HL-60 (cell line): Measurements from ENCODE around the gene LRRC8E.

Source experiments
- DNase-seq, 2 experiments: peaks; one replicate each; pipeline ENCODE4 v3.0.0-alpha.2; 2010 to 2020; ENCODE audit warnings: low read depth in 1 of 2, low spot score in 1 of 2
- H3K27ac ChIP-seq: fragments of 250-450 bp; sonication (Bioruptor Pico); replicated peaks from 2 replicates; pipeline ENCODE4 v1.5.1; 2020; ENCODE audit warnings: mild to moderate bottlenecking, moderate library complexity
- H3K27me3 ChIP-seq: fragments of 250-450 bp; sonication (Bioruptor Pico); 2 replicates; pipeline ENCODE4 v1.5.1; 2021; ENCODE audit warnings: mild to moderate bottlenecking, moderate library complexity; ENCODE audit not compliant: insufficient read depth, poor library complexity, severe bottlenecking
- H3K4me3 ChIP-seq: replicated peaks from 2 replicates; pipeline ENCODE4 v1.5.1; 2011; ENCODE audit warnings: mild to moderate bottlenecking, control low read depth, low read length; ENCODE audit not compliant: insufficient read depth
- GABPA ChIP-seq: IDR thresholded peaks from 2 replicates; pipeline ENCODE4 v1.6.1; 2012; ENCODE audit warnings: low read depth
- POLR2AphosphoS5 ChIP-seq: IDR thresholded peaks from 2 replicates; pipeline ENCODE4 v1.6.1; 2012; ENCODE audit warnings: low read depth
- SPI1 ChIP-seq: IDR thresholded peaks from 2 replicates; pipeline ENCODE4 v1.6.1; 2012; ENCODE audit warnings: low read depth, mild to moderate bottlenecking, borderline replicate concordance
- TF ChIP-seq, protein P1 (sequence below): IDR thresholded peaks from 2 replicates; pipeline ENCODE4 v1.6.1; 2012; ENCODE audit warnings: low read depth; ENCODE audit not compliant: insufficient replicate concordance
- TF ChIP-seq, protein P2 (sequence below): IDR thresholded peaks from one replicate; pipeline ENCODE4 v1.5.1; 2011; ENCODE audit warnings: low read length, control low read depth, inconsistent platforms; ENCODE audit not compliant: insufficient read depth

The LRRC8E gene

DNA sequence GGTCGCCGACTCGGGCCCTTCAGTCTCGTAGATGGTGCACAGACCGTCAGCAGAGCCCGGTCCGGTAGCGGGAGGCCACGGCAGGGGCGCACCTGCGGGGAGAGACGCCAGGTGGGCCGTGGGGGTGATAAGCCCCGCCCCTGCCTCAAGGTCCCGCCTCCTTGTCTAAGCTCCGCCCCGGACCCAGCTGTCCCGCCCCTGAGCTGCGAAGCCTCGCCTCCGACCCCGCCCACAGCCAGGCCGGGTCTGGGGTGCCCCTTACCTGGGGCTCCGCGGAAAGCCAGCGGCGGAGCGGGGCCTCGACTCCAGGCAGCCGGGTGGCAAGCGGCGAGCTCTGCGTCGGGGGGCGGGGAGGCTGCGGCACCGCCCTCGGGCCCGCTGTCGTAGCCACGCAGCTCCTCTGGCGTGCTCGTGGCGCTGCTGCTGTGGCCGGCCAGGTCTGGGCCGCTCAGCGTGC is 18.8 kb upstream of the LRRC8E start:
- H3K4me3 ChIP-seq = peak overlapping the region; percentile 48
- TF ChIP-seq SPI1 = no peak
- TF ChIP-seq, protein P1, sequence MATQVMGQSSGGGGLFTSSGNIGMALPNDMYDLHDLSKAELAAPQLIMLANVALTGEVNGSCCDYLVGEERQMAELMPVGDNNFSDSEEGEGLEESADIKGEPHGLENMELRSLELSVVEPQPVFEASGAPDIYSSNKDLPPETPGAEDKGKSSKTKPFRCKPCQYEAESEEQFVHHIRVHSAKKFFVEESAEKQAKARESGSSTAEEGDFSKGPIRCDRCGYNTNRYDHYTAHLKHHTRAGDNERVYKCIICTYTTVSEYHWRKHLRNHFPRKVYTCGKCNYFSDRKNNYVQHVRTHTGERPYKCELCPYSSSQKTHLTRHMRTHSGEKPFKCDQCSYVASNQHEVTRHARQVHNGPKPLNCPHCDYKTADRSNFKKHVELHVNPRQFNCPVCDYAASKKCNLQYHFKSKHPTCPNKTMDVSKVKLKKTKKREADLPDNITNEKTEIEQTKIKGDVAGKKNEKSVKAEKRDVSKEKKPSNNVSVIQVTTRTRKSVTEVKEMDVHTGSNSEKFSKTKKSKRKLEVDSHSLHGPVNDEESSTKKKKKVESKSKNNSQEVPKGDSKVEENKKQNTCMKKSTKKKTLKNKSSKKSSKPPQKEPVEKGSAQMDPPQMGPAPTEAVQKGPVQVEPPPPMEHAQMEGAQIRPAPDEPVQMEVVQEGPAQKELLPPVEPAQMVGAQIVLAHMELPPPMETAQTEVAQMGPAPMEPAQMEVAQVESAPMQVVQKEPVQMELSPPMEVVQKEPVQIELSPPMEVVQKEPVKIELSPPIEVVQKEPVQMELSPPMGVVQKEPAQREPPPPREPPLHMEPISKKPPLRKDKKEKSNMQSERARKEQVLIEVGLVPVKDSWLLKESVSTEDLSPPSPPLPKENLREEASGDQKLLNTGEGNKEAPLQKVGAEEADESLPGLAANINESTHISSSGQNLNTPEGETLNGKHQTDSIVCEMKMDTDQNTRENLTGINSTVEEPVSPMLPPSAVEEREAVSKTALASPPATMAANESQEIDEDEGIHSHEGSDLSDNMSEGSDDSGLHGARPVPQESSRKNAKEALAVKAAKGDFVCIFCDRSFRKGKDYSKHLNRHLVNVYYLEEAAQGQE = no peak
- TF ChIP-seq, protein P2, sequence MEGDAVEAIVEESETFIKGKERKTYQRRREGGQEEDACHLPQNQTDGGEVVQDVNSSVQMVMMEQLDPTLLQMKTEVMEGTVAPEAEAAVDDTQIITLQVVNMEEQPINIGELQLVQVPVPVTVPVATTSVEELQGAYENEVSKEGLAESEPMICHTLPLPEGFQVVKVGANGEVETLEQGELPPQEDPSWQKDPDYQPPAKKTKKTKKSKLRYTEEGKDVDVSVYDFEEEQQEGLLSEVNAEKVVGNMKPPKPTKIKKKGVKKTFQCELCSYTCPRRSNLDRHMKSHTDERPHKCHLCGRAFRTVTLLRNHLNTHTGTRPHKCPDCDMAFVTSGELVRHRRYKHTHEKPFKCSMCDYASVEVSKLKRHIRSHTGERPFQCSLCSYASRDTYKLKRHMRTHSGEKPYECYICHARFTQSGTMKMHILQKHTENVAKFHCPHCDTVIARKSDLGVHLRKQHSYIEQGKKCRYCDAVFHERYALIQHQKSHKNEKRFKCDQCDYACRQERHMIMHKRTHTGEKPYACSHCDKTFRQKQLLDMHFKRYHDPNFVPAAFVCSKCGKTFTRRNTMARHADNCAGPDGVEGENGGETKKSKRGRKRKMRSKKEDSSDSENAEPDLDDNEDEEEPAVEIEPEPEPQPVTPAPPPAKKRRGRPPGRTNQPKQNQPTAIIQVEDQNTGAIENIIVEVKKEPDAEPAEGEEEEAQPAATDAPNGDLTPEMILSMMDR = no peak
- no peak for TF ChIP-seq GABPA
- TF ChIP-seq POLR2AphosphoS5 = no peak
- DNase-seq = peak in 1 of 2 experiments; percentile 67
- H3K27me3 ChIP-seq = peaks cover 15% of the 10 kb centered on the region
- 0 out of 2 replicates have a peak overlapping the region, but pooled peaks have one; percentile 29 for H3K27ac ChIP-seq

DNA sequence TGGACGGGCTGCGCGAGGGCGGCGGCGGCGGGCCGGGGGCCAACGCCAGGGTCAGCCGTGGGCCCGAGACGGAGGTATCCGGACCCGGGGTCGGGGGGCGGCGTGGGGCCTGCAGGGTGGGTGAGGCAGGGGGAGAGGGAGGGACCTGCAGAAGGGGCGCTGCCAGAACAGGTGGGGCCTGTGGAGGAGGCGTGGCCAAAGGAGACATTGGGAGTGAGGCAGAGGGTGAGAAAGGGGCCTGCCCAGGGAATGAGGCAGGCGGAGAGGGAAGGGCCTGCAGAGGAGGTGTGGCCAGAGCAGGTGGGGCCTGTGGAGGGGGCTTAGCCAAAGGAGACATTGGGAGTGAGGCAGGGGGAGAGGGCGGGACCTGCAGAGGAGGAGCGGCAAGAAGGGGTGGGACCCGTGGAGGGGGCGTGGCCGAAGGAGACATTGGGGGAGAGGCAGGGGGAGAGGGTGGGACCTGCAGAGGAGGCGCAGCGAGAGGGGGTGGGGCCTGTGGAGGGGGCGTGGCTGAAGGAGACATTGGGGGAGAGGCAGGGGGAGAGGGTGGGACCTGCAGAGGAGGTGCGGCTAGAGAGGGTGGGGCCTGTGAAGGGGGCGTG is 18.3 kb upstream of the LRRC8E start:
- H3K4me3 ChIP-seq = peak overlapping the region; percentile 48
- TF ChIP-seq GABPA (no peak), POLR2AphosphoS5 (no peak), SPI1 (no peak)
- TF ChIP-seq, protein P2 = no peak
- TF ChIP-seq, protein P1 = no peak
- DNase-seq = peak in 1 of 2 experiments; percentile 65
- no peak overlapping the region for H3K27ac ChIP-seq
- peaks cover 21% of the 10 kb centered on the region for H3K27me3 ChIP-seq

DNA sequence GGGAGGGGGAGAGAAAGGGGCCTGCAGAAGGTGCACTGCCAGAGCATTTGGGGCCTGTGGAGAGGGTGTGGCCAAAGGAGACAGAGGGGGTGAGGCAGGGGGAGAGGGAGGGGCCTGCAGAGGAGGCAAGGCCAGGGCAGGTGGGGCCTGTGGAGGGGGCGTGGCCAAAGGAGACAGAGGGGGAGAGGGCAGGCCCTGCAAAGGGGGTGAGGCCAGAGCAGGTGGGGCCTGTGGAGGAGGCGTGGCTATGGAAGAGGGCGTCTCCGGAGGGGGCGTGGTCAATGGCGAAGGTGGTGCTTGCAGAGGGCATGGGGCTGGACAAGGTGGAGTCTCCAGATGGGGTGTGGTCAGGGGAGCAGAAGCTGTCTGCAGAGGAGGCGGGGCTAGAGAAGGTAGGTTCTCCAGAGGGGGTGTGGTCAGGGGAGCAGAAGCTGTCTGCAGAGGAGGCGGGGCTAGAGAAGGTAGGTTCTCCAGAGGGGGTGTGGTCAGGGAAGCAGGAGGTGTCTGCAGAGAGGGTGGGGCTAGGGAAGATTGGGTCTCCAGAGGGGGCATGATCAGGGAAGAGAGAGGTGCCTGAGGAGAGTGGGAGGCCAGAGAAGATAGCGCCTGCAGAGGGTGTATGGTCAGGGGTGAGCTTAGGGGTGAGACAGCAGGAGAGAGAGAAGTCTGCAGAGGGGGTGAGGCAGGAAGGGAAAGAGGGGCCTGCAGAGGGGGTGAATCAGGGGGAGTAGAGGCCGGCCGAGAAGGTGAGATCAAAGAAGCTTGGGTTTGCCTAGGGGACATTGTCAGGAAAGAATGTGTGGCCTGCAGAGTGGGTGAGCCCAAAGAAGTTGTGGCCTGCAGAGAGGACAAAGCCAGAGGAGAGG is 17.5 kb upstream of the LRRC8E start:
- Histone ChIP-seq H3K27ac (no peak overlapping the region), H3K27me3 (peaks cover 23% of the 10 kb centered on the region), H3K4me3 (no peak overlapping the region)
- TF ChIP-seq POLR2AphosphoS5 (no peak), GABPA (no peak), SPI1 (no peak)
- TF ChIP-seq, protein P1 = no peak
- TF ChIP-seq, protein P2 = no peak
- DNase-seq = peak in 1 of 2 experiments; percentile 91
